SK-N-SH (cell line): ENCODE data around the gene PLOD1. TPM values are rescaled to one million over a fixed set of nuclear protein-coding genes. Genes with fewer than 3 reads are reported as not detected.

Source experiments
- CTCF ChIA-PET: fragments of 300-600, 350-600 bp; formaldehyde crosslinking; extraction: SDS; loops from one replicate; lab custom pipeline; 2021; lab: Yijun Ruan, JAX
- POLR2A ChIA-PET: fragments of 350-600 bp; sonication (Branson Sonifier 250); formaldehyde crosslinking; extraction: SDS; loops from one replicate; lab custom pipeline; 2020; ENCODE audit warnings: antibody characterized with exemption, inconsistent platforms; lab: Yijun Ruan, JAX
- DNase-seq: peaks from one replicate; pipeline ENCODE4 v3.0.0; 2012
- H2AFZ ChIP-seq: fragments of 200-600 bp; sonication (generic); 2 replicates; pipeline ENCODE4 v1.8.1; 2016; ENCODE audit warnings: antibody characterized with exemption, mild to moderate bottlenecking, low read depth
- H3F3A ChIP-seq: fragments of 200-600 bp; sonication (generic); replicated peaks from 2 replicates; pipeline ENCODE3; 2016; ENCODE audit warnings: antibody characterized with exemption, mild to moderate bottlenecking; ENCODE audit not compliant: insufficient read depth
- H3K27ac ChIP-seq, 2 experiments: fragments of 200-500 bp in 1 of 2; fragments of 200-600 bp in 1 of 2; sonication (Bioruptor generic) in 1 of 2; sonication (generic), shearing (Covaris generic) in 1 of 2; 2 replicates each; pipeline versions ENCODE4 v1.5.1 to v1.6.1; 2014 to 2016; ENCODE audit warnings: low read depth in 2 of 2, inconsistent platforms in 1 of 2, low read length in 1 of 2, mild to moderate bottlenecking in 1 of 2, mixed read lengths in 1 of 2
- H3K27me3 ChIP-seq: fragments of 200-600 bp; sonication (generic), shearing (Covaris generic); 2 replicates; pipeline ENCODE4 v1.6.1; 2016; ENCODE audit warnings: mixed run types; ENCODE audit not compliant: insufficient read depth
- H3K36me3 ChIP-seq, 2 experiments: fragments of 200-500 bp in 1 of 2; fragments of 200-600 bp in 1 of 2; sonication (Bioruptor generic) in 1 of 2; sonication (generic) in 1 of 2; replicated peaks in 1 of 2; 2 replicates each; pipeline versions ENCODE3 to v1.5.1; 2014 to 2016; ENCODE audit warnings: low read length in 1 of 2, mild to moderate bottlenecking in 1 of 2; ENCODE audit not compliant: insufficient read depth in 2 of 2, control insufficient read depth in 1 of 2
- H3K4me1 ChIP-seq, 2 experiments: fragments of 200-500 bp in 1 of 2; fragments of 200-600 bp in 1 of 2; sonication (Bioruptor generic) in 1 of 2; sonication (generic), shearing (Covaris generic) in 1 of 2; 2 replicates each; pipeline versions ENCODE4 v1.5.1 to v1.6.1; 2014 to 2016; ENCODE audit warnings: low read depth in 1 of 2, low read length in 1 of 2, mixed run types in 1 of 2; ENCODE audit not compliant: insufficient read depth in 2 of 2, control insufficient read depth in 1 of 2
- H3K4me2 ChIP-seq: fragments of 200-600 bp; sonication (generic), shearing (Covaris generic); 2 replicates; pipeline ENCODE4 v1.6.1; 2017; ENCODE audit warnings: mixed run types
- H3K4me3 ChIP-seq, 2 experiments: fragments of 200-500 bp in 1 of 2; fragments of 200-600 bp in 1 of 2; sonication (Bioruptor generic) in 1 of 2; sonication (generic), shearing (Covaris generic) in 1 of 2; 2 replicates each; pipeline versions ENCODE4 v1.5.1 to v1.8.1; 2014 to 2016; ENCODE audit warnings: low read depth in 2 of 2, inconsistent platforms in 1 of 2, low read length in 1 of 2, mild to moderate bottlenecking in 1 of 2, mixed read lengths in 1 of 2, moderate library complexity in 1 of 2
- H3K79me2 ChIP-seq: fragments of 200-600 bp; sonication (generic); 2 replicates; pipeline ENCODE4 v1.8.1; 2017; ENCODE audit warnings: mild to moderate bottlenecking; ENCODE audit not compliant: insufficient read depth
- H3K9ac ChIP-seq: fragments of 200-600 bp; sonication (generic); 2 replicates; pipeline ENCODE4 v1.6.1; 2017; ENCODE audit warnings: mixed run types
- H3K9me2 ChIP-seq: fragments of 200-600 bp; sonication (generic); 2 replicates; pipeline ENCODE4 v1.6.1; 2017; ENCODE audit warnings: mixed run types
- H3K9me3 ChIP-seq: fragments of 200-600 bp; sonication (generic); 2 replicates; pipeline ENCODE4 v1.6.1; 2017; ENCODE audit warnings: mixed run types, mild to moderate bottlenecking, moderate library complexity
- H4K20me1 ChIP-seq: fragments of 200-600 bp; sonication (generic); 2 replicates; pipeline ENCODE4 v1.6.1; 2017; ENCODE audit warnings: mild to moderate bottlenecking, mixed run types; ENCODE audit not compliant: insufficient read depth
- FOSL2 ChIP-seq: IDR thresholded peaks from 2 replicates; pipeline ENCODE4 v1.4.0; 2012; ENCODE audit warnings: low read depth, mild to moderate bottlenecking, moderate library complexity, borderline replicate concordance
- MEF2A ChIP-seq: IDR thresholded peaks from 2 replicates; pipeline ENCODE4 v1.4.0; 2012; ENCODE audit warnings: low read depth, borderline replicate concordance
- MXI1 ChIP-seq: IDR thresholded peaks from 2 replicates; pipeline ENCODE4 v1.6.1; 2012; ENCODE audit warnings: mild to moderate bottlenecking, low read depth, low read length, improper control_type of control experiment
- NFIC ChIP-seq: IDR thresholded peaks from 2 replicates; pipeline ENCODE4 v1.4.0; 2012; ENCODE audit warnings: borderline replicate concordance
- PBX3 ChIP-seq: IDR thresholded peaks from 2 replicates; pipeline ENCODE4; 2012
- RAD21 ChIP-seq: IDR thresholded peaks from 2 replicates; pipeline ENCODE4 v1.6.1; 2012; ENCODE audit warnings: mild to moderate bottlenecking, low read length
- SIN3A ChIP-seq: IDR thresholded peaks from 2 replicates; pipeline ENCODE4 v1.6.1; 2012; ENCODE audit warnings: low read depth, mild to moderate bottlenecking, low read length, moderate library complexity, borderline replicate concordance
- SMC3 ChIP-seq: IDR thresholded peaks from 2 replicates; pipeline ENCODE4 v1.6.1; 2012; ENCODE audit warnings: low read depth, low read length, improper control_type of control experiment
- TAF1 ChIP-seq: IDR thresholded peaks from 2 replicates; pipeline ENCODE4 v1.6.1; 2012; ENCODE audit warnings: low read depth, mild to moderate bottlenecking, low read length, moderate library complexity, borderline replicate concordance
- USF1 ChIP-seq: IDR thresholded peaks from 2 replicates; pipeline ENCODE4 v1.4.0; 2012; ENCODE audit warnings: low read depth, borderline replicate concordance
- WGBS: methylation state at CpG from one replicate; pipeline ENCODE4 v1.1.6; 2017; ENCODE audit warnings: low lambda C conversion rate; 5-methylcytosine and 5-hydroxymethylcytosine counted together
- polyA plus RNA-seq, 3 experiments: library from polyadenylated mRNA; depleted of rRNA; stranded (reverse); fragments of >200 nt; gene quantifications; 2 replicates each; pipeline ENCODE4 v1.2.3, GENCODE V29; 2012

Gene PLOD1
- polyA plus RNA-seq, 1 of the 3 experiments (the other 2 are of a cell fraction), result 257 TPM

- H2AFZ ChIP-seq, result no peak overlapping the region
- no peaks in the 10 kb centered on the region for H3K9me3 ChIP-seq
- H3K4me3 ChIP-seq, result no peak overlapping the region
- no peaks in the 10 kb centered on the region for H3K79me2 ChIP-seq
- H3K9ac ChIP-seq, result no peak overlapping the region
- H3F3A ChIP-seq, result no peaks in the 10 kb centered on the region
- DNase-seq, result no peak
- H3K36me3 ChIP-seq, result no peaks in the 10 kb centered on the region
- no peak overlapping the region for H3K27ac ChIP-seq
- ChIA-PET POLR2A (interaction anchor here (0.6 to 1.1 kb wide), 2 partner anchors 45 to 75 kb away, joined by 3 to 5 read pairs; no protein-coding TSS in a partner anchor), CTCF (interaction anchor here (0.6 to 5.3 kb wide), 4 partner anchors 17 to 80 kb away, joined by 3 to 48 read pairs (median 5); no protein-coding TSS in a partner anchor)
- no peak overlapping the region for H3K4me2 ChIP-seq
- 66% methylated on average over 8 of the region's 19 CpGs for WGBS
- H3K27me3 ChIP-seq, result 0 out of 2 replicates have a peak, but pooled peaks cover 4% of the 10 kb centered on the region
- H3K4me1 ChIP-seq, result peaks cover 0 to 20% of the 10 kb centered on the region in 2 experiments; a peak in 2 of 4 replicates
- H4K20me1 ChIP-seq, result no peaks in the 10 kb centered on the region
- TF ChIP-seq MEF2A (no peak), USF1 (no peak), MXI1 (no peak), NFIC (no peak), TAF1 (no peak), RAD21 (no peak), SIN3A (no peak), FOSL2 (no peak)
- H3K9me2 ChIP-seq, result no peaks in the 10 kb centered on the region
Measured at GRCh38 chr1:11886986-11887665, 47.4 kb upstream of the PLOD1 start.

GRCh38 chr1:11887666-11888007 is 46.9 kb upstream of the PLOD1 start:
- Histone ChIP-seq H3K4me2 (no peak overlapping the region), H4K20me1 (no peaks in the 10 kb centered on the region), H3K9me3 (no peaks in the 10 kb centered on the region), H3K27me3 (0 out of 2 replicates have a peak, but pooled peaks cover 6% of the 10 kb centered on the region), H3K9ac (no peak overlapping the region), H3K4me3 (no peak overlapping the region), H3K9me2 (no peaks in the 10 kb centered on the region), H3K27ac (no peak overlapping the region), H2AFZ (no peak overlapping the region), H3K36me3 (no peaks in the 10 kb centered on the region), H3F3A (no peaks in the 10 kb centered on the region), H3K79me2 (no peaks in the 10 kb centered on the region), H3K4me1 (peaks cover 0 to 19% of the 10 kb centered on the region in 2 experiments; a peak in 2 of 4 replicates)
- POLR2A ChIA-PET, result interaction anchor here (1.1 kb wide), 1 partner anchor 46 kb away, joined by 3 read pairs; no protein-coding TSS in a partner anchor
- DNase-seq, result no peak
- WGBS, result 94% methylated on average over 3 of the region's 7 CpGs
- TF ChIP-seq SMC3, result no peak
- TF ChIP-seq PBX3, result no peak
- CTCF ChIA-PET, result interaction anchor here (0.9 to 5.3 kb wide), 4 partner anchors 17 to 237 kb away, joined by 3 to 48 read pairs (median 5); no protein-coding TSS in a partner anchor
